NCI-H2171 (cell line): ENCODE results near the gene CPNE4.

ENCODE experiments used
- DNase-seq: peaks from one replicate; lab custom pipeline; 2025; lab: John Stamatoyannopoulos, UW

The CPNE4 gene

GRCh38 chr3:131735116-131735515 is 299.7 kb downstream of the CPNE4 start:
- DNase-seq = no peak

DNA sequence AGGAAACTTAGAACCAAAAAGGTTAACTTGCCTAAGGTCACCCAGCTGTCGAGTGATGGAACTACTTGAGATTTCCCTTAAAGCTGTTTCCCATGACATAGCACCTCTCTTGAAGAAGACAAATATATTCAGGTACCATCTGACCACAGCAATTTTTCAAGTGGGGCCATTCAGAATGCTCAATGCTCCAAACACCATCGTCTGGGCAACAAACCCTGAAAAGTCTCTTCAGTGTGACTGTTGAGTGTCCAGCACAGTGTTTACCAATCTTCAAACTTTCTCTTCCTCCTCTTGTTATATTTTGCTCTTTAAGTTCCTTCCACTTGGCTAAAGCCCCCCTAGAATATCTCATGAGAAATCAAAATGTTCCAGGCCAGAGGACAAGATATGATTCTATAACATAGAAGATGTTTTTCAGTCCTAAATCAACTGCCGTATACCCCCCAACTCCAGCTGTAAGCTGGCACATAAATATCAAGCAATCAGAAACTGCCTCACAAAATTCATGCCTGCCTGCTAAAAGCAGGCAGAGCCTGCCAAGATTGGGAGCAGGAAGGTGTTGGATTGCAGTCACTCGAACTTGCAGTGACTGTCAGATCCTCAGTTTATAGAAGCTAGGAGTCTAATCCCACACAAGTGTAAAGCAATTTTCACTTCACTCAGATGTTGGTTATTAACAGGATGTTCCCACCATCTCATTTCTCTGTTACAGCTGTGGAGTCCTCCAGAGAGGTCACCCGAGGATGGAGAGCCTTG is 301.6 kb downstream of the CPNE4 start:
- no peak for DNase-seq

DNA sequence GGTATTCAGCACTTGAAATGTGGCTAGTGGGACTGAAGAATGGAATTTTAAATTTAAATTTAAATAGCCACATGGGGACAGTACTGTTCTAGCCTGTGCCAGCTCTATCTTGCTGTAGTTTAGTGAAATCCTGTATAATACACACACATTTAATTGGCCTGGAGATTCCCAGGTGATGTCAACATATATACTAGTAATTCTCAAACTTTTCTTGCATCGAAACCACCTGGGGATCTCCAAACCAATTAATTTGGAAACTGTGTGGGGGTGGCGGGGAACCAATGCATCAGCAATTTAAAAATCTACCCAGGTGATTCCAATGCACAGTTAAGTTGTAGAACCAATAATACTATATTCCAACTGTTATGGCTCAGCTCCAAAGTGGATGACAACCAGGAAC is 303.1 kb downstream of the CPNE4 start:
- no peak for DNase-seq

DNA sequence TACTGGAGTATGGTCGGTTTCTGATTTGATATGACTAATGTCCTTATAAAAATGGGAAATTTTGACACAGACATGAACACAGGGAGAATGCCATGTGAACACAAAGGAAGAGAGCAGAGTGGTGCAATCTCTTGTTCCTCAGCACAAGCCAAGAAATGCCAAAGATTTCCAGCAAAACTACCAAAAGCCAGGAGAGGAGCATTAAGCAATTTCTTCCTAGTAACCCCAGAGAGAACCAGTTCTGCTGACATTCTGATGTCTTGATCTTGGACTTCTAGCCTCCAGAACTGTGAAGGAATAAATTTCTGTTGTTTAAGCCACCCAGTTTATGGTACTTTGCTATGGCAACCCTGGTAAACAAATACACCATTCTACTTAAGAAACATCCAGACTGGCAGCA is 304.2 kb downstream of the CPNE4 start:
- DNase-seq = no peak

- DNase-seq = no peak
Observed at GRCh38 chr3:131729643-131730017, 305.2 kb downstream of the CPNE4 start.

DNA sequence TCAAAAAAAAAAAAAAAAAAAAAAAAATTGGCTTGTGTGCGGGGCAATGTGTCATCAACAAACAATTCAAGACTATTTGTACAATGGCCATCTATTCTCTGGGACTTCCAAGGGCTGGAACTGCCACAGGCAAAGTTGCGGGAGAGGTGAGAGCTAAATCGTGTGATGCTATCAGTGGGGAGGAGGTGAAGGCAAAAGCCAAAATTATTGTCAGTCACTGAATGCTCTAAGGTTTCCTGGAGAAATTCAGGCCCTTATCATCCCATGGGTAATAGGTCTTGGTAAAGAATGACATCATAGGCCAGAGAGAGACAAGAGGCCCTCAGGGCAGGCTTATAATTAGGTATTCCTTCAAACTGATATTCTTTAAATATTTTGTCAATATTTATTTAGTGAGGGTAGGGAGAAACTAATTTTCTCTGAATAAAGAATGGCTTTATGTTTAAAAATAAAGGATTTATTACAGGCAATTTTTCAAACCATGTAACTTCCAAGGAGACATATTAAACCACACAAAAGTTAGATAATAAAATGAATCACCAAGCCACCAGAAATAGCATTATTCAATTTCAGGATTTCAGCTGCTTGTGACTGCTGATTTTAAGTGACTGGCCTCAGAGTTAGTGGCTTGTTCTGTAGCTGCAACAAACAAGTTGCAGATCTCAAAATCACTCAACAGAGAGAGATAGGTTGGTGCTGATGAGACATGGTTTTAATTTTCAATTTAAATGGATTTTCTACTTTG is 305.7 kb downstream of the CPNE4 start:
- no peak for DNase-seq

DNA sequence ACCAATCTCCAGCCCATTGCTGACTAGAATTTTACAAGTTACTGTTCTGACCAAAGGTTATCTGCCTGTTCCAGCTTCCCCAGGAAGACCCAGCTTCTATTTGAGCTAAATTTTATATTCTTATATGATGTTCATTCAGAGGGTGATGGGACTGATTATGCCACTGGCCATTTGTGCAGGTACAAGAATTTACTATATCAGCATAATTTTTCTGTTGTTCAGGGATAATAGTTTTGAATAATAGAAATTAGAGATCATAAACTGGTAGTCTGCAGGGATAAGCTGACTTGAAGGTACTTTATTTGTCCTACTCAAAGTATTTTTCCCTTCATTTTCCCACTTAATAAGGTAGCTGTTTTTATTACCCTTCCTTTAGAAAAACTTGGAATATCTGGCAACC is 309.4 kb downstream of the CPNE4 start:
- no peak for DNase-seq

DNA sequence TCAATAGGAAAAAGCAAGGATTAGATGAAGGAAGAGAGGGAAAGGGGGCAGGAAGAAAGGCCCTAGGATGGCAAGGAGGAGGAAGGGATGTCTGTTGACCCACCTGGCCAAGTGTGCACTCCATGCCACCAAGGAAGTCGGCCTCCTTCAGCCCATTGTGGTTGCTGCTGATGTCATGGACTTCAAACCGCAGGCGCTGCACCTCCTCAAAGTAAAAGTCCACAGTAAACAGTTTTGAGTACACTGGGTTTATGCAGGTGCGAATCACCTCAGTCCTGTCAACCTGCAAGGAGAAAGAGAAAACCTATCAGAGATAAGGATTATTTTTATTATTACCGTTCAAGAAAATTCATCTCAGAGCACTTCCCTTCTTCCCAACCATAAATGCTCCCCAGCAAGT is 311.5 kb downstream of the CPNE4 start:
- DNase-seq = no peak

- no peak for DNase-seq
Observed at GRCh38 chr3:131717493-131717892, 317.3 kb downstream of the CPNE4 start.

GRCh38 chr3:131716943-131717342 is 317.9 kb downstream of the CPNE4 start:
- no peak for DNase-seq

DNA sequence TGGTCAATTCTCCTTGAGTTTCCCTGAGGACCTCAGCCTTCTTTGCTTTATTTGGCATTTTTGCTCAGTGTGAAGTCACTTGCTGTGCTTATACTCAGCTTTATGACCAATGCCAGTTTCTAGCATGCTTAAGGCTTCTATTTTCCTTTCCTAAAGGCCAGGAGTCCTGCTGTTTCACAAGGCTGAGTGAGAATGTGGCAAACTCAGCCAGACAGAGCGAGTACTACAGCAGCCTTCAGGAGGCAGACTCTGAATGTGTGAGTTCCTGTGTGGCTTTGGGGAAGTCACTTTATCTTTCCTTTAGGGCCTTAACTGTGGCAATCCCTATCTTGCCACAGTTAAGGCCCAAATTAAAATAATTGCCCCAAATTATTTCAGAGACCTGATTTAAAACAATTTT is 318.8 kb downstream of the CPNE4 start:
- no peak for DNase-seq

DNA sequence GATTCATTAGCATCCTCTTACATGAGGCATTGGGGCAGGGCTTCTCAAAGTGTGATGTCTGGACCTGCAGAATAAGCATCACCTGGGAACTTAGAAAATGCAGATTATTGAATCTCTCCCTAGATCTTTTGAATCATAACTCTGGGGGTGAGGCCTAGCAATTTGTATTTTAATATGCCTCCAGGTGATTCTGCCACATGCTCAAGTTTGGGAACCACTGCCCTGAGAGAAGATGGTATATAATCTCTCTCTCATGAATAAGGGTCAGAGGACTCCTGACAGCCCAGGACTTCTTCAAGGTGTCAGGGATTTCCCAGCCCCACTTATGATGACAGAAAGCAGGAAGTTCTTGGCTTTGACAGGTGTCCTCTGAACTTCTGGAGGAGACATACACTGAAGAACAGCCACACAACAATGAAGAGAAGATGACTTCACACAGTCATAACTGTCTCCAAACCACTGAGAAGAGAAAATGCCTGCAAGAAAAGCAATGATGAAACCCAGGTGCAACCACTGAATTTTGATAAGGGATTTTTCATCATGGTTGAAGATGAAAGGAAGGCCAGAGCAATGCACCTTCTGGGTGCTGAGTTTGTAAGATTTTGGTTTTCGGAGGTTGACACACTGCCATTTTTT is 320.1 kb downstream of the CPNE4 start:
- DNase-seq = no peak

DNA sequence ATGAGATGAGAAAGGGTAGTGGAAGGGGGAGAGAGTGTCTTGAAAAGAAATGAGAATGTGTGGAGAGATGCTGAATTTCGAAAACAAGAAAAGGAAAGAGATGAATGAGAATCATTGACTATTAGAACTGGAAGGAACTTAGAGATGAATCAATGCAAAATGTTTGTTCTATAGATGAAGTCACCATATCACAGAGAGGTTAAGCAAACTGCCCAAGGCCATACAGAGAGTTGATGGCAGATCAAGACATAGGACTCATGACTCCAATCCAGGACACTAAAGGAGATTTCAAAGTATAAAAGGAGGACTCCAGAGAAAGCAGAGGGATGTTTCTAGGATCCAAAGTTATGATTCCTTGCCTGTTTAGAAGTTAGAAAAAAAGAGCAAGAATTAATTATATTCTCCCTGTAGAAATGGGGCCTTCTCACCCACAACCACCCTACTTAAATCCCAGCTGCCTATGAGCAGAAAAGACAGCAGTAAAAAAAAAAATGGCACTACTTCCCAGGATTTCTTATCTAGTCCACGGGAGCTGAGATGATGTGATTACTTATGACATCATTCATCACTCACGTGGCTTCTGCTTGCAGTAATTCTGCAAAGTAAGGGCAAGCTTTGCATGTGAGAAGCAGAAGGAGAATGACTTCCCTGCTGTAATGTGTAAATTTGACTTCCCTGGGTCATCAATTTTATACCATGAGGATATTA is 321.2 kb downstream of the CPNE4 start:
- no peak for DNase-seq

- no peak for DNase-seq
Observed at GRCh38 chr3:131712662-131713061, 322.2 kb downstream of the CPNE4 start.

DNA sequence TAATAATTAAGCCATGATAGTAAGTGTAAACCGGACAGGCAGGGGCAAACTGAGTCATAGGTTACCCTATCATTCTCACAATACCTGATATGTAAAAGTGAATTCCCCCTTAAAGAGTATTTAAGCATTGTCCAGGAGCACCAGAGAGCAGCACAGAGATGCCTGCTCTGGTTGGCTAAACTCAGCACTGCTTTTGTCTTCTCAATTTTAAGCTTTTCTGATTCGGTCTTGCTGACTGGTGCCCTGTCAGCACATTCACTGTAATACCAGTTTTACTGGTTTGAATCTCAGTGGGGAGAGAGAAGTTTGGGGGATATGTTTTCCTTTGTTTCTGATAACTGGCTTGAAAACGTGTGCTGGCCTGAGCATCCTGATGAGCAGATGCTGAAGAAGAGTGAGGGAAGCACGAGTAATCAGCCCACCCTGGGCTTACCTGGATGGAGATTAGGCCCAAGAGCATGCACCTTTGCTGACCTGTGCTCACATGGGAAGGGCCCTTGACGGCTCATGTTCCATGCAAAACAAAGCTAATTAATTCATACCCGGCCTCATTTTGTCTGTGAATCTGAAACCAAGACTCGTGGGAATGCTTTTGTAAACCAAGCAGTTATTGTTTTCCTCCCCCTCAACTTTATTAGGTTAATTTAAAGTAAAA is 323.6 kb downstream of the CPNE4 start:
- DNase-seq = no peak

DNA sequence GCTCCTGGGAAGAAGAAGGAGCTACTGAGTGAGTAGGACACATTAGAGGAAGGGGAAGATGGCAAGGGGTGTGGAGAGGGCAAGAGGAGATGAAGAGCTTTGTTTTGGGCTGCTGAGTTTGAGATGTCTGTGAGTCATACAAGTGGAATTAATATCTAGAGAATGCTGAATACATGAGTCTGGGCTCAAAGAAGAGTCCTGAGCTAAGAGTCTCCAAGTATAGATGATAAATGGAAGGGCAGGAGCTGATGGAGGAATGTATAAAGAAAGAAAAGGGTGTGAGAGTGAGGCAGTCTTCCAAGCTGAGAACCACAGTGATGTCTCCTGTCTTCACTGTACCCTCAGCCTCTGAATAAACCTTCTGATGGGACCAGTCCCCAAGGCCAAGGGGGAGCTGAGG is 326.6 kb downstream of the CPNE4 start:
- no peak for DNase-seq

DNA sequence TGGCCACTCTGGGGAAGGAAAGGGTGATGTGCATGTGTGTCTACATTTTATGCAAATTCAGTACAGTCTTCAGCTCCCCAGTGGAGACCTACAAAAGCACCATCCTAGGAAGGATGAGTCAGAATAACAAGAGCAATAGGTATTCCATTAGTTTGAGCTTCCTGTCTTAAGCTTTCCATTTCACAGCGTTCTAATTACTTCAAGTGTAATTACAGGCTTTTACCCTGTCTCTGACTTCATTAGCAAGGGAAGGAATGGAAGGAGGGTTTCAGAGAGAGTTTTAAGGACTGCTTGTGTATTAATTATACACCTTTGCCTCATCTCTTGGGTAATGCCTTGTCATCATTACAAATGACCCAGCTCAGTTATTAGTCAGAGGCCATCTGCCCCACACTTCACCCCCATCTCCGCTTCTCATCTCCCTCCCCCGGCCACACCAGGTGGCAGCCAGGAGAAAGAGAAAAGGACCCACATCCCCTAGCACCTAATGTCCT is 329.2 kb downstream of the CPNE4 start:
- no peak for DNase-seq

- no peak for DNase-seq
Observed at GRCh38 chr3:131705099-131705498, 329.7 kb downstream of the CPNE4 start.

DNA sequence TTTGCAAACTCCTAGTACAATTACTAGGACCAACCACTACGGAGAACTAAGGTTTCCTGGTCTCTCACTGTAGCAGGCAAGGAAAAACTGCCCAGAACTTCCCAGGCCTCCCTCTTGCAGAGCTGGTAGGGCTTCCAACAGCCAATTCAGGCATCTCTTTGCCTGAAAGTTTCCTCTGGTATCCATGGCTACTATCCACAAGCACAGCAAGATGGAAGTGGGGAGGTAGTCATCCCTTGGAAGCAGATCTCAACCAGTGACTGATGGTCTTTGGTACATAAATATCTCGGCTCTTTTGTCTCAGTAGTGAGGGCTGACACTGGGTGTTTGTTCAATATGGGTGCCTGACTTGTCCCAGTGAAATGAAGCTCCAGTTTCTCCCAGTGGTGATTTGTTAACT is 330.7 kb downstream of the CPNE4 start:
- DNase-seq = no peak

DNA sequence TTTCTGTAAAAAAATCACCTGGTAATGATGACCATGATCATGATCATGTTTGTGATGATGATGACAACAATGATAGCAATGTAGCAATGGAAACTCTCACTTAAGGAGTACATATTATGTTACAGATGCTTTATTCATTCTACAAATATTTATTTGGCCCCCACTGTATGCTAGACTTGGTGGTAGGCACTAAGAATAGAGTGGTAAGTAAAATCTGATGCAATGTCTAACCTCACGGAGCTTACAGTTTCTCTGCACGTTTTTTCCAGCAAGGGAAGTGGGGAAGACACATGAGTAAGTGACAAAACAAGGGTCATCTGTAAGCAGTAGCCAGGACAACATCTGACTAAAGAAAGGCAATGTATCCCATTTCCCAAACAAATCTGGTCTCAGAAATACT is 332.7 kb downstream of the CPNE4 start:
- DNase-seq = no peak

DNA sequence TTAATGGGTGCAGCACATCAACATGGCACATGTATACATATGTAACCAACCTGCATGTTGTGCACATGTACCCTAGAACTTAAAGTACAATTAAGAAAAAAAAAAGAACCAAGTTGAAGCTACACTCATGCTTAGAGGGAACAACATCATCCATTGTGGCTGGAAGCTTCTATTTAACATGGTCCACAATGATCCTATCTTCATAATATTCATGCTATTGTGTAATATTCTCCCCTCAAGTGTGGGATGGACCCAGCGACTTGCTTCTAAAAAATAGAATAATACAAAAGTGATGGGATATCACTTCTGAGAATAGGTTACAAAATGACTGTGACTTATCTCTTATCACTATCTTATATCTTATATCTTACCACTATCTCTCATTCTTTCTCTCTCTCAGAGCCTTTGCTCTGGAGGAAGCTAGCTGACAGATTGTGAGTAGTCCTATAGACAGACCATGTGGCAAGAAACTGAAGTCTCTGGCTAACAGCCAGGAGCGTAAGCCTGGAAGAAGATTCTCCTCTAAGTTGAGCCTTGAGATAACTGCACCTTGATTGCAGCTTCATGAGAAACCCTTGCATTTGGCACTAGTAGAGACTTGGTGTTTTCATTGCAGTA is 333.6 kb downstream of the CPNE4 start:
- no peak for DNase-seq

DNA sequence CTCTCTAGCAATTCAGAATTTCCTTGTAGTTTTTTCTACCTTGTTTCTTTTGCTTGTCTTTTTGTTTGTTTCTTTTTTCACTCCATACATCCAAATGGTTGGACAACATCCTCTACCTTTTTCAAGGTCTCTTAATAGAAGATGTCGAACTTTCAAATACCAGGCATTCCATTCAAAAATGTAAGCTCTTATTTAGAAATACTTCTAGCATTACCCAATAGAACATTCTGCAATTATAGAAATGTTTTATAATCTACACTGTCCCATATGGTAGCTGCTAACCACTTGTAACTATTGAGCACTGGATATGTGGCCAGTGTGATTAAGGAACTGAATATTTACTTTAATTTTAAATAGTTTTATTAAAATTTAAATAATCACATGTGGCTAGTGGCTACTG is 335.8 kb downstream of the CPNE4 start:
- DNase-seq = no peak
